ENCODE results near the gene IKBKG. TPM values are rescaled to one million over a fixed set of nuclear protein-coding genes. Genes with fewer than 3 reads are reported as not detected.
"Not testable (repeated sequence)": the region's sequence is repeated elsewhere in the genome, so short reads cannot be mapped to it uniquely, and the experiment has no call there.

IKBKG gene
- total and polyA plus RNA-seq, 2 donors from 2014 or later: 23.3 to 31.3 TPM

GRCh38 chrX:154535892-154536291 is 11.5 kb upstream of the IKBKG start:
- intact Hi-C loops (cut with DNase I): no loop called here
- DNase-seq: no peak
- no peaks in the 10 kb centered on the region for H3K9me3 ChIP-seq (ENCODE audit: control insufficient read depth in 2 of 3, insufficient read depth in 1 of 3, low read length in 3 of 3)
- no peaks in the 10 kb centered on the region for H3K27me3 ChIP-seq (ENCODE audit: control insufficient read depth, insufficient read depth, low read length)
- peaks cover 0 to 3% (median 0%) of the 10 kb centered on the region in 3 donors for H3K4me1 ChIP-seq (ENCODE audit: control insufficient read depth in 2 of 3, insufficient read depth in 2 of 3, low read depth in 1 of 3, low read length in 3 of 3)
- H3K9ac ChIP-seq (ENCODE audit: low read length in 3 of 3): no peak overlapping the region
- H3K36me3 ChIP-seq (ENCODE audit: control insufficient read depth in 2 of 3, insufficient read depth in 3 of 3, low read length in 3 of 3): no peaks in the 10 kb centered on the region
- H3K4me3 ChIP-seq (ENCODE audit: low read length in 3 of 3): no peak overlapping the region
- H3K27ac ChIP-seq (ENCODE audit: low read depth in 2 of 2, low read length in 2 of 2): no peak overlapping the region
- FAIRE-seq: no peak
- no peak for TF ChIP-seq CTCF (IDR thresholded peaks at IDR 0.05; ENCODE audit: borderline replicate concordance, extremely low read depth, insufficient read depth)

DNA sequence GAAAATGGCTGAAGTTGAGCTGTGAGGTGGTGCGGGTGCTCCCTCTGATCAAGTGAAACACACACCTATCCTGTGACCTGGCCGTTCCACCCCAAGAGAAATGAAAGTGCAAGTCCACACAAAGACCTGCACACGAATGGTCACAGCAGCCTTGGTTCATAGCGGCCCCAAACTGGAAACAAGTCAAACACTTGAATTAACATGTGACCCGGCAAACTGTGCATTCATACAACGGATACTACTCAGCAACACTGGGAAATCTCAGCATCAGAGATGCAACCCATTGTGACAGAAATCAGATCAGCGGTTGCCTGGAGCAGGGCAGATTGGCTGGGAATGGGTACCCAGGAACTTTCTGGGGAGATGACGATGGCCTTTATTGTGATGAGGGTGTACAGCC is 8.3 kb upstream of the IKBKG start:
- TF ChIP-seq CTCF (IDR thresholded peaks at IDR 0.05; ENCODE audit: borderline replicate concordance, extremely low read depth, insufficient read depth): no peak
- no peak for DNase-seq
- Histone ChIP-seq H3K27me3 (ENCODE audit: control insufficient read depth, insufficient read depth, low read length) (no peaks in the 10 kb centered on the region), H3K9ac (ENCODE audit: low read length in 3 of 3) (no peak overlapping the region), H3K9me3 (ENCODE audit: control insufficient read depth in 2 of 3, insufficient read depth in 1 of 3, low read length in 3 of 3) (no peaks in the 10 kb centered on the region), H3K4me3 (ENCODE audit: low read length in 3 of 3) (no peak overlapping the region), H3K27ac (ENCODE audit: low read depth in 2 of 2, low read length in 2 of 2) (no peak overlapping the region), H3K36me3 (ENCODE audit: control insufficient read depth in 2 of 3, insufficient read depth in 3 of 3, low read length in 3 of 3) (no peaks in the 10 kb centered on the region), H3K4me1 (ENCODE audit: control insufficient read depth in 2 of 3, insufficient read depth in 2 of 3, low read depth in 1 of 3, low read length in 3 of 3) (peaks cover 0 to 5% (median 0%) of the 10 kb centered on the region in 3 donors)
- intact Hi-C loops (cut with DNase I): no loop called here
- no peak for FAIRE-seq

DNA sequence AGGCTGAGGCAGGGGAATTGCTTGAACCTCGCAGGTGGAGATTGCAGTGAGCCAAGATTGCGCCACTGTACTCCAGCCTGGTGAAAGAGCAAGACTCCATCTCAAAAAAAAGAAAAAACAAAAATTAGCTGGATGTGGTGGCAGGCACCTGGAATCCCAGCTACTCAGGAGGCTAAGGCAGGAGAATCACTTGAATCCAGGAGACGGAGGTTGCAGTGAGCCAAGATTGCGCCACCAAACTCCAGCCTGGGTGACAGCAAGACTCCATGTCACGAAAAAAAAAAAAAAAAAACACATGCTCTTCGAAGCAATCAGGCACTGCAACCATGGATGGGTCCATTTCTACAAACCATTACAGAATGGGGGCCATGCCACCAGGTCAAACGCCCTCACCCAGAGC is 7.1 kb upstream of the IKBKG start:
- H3K9me3 ChIP-seq (ENCODE audit: control insufficient read depth in 2 of 3, insufficient read depth in 1 of 3, low read length in 3 of 3); intact Hi-C loops (cut with DNase I); FAIRE-seq; H3K4me3 ChIP-seq (ENCODE audit: low read length in 3 of 3); H3K36me3 ChIP-seq (ENCODE audit: control insufficient read depth in 2 of 3, insufficient read depth in 3 of 3, low read length in 3 of 3); H3K9ac ChIP-seq (ENCODE audit: low read length in 3 of 3); H3K4me1 ChIP-seq (ENCODE audit: control insufficient read depth in 2 of 3, insufficient read depth in 2 of 3, low read depth in 1 of 3, low read length in 3 of 3); H3K27me3 ChIP-seq (ENCODE audit: control insufficient read depth, insufficient read depth, low read length); DNase-seq; H3K27ac ChIP-seq (ENCODE audit: low read depth in 2 of 2, low read length in 2 of 2): not testable (repeated sequence)

DNA sequence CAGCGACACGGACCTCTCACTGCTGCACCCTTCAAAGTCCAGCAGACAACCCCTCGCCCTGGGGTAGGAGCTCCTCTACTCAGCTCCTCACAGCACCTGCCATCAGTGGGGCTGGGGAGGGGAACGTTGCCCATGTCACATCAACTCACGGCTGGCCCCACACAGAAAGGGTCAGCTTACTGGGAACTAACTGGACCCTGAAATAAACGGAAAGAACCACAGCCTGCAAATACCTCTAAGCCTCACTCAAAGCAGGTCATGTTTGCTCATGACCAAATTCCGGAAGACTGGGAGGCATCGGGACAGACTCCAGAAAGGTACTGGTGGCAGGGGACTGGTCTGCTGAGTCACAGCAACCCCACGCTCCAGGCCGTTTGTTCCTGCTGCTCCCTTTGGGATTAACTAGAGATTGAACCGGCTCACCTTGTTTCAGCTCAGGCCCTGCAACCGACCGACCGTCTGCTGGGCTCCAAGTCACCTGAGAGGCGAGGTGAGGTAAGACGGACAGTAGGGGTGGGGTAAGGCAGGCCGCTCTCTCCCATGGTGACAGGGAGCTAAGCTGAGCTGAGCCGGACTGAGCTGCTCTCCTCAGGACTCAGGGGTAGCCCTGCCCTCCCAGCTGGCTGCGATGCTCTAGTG is 6.4 kb upstream of the IKBKG start:
- no peaks in the 10 kb centered on the region for H3K9me3 ChIP-seq (ENCODE audit: control insufficient read depth in 2 of 3, insufficient read depth in 1 of 3, low read length in 3 of 3)
- H3K4me1 ChIP-seq (ENCODE audit: control insufficient read depth in 2 of 3, insufficient read depth in 2 of 3, low read depth in 1 of 3, low read length in 3 of 3): peaks cover 0 to 5% (median 0%) of the 10 kb centered on the region in 3 donors
- no peaks in the 10 kb centered on the region for H3K36me3 ChIP-seq (ENCODE audit: control insufficient read depth in 2 of 3, insufficient read depth in 3 of 3, low read length in 3 of 3)
- intact Hi-C loops (cut with DNase I): no loop called here
- no peak for TF ChIP-seq CTCF (IDR thresholded peaks at IDR 0.05; ENCODE audit: borderline replicate concordance, extremely low read depth, insufficient read depth)
- DNase-seq (peak in 1 of 5 donors; percentile 85), FAIRE-seq (no peak)
- no peak overlapping the region for H3K9ac ChIP-seq (ENCODE audit: low read length in 3 of 3)
- no peaks in the 10 kb centered on the region for H3K27me3 ChIP-seq (ENCODE audit: control insufficient read depth, insufficient read depth, low read length)
- peak overlapping the region; percentile 4 to 69 for H3K27ac ChIP-seq (ENCODE audit: low read depth in 2 of 2, low read length in 2 of 2)
- no peak overlapping the region for H3K4me3 ChIP-seq (ENCODE audit: low read length in 3 of 3)
